GM10266 (cell line): ENCODE results near the gene UFD1.

Experiments used
- DNase-seq: peaks from one replicate; pipeline ENCODE4 v3.0.0; 2012; ENCODE audit errors: extremely low spot score
- CTCF ChIP-seq: IDR thresholded peaks from 2 replicates; pipeline ENCODE4 v1.5.1; 2012; ENCODE audit warnings: mild to moderate bottlenecking, low read depth; ENCODE audit not compliant: control insufficient read depth, insufficient read depth; ENCODE audit errors: missing control alignments

Gene UFD1

GRCh38 chr22:19455585-19456370 is 23.2 kb downstream of the UFD1 start:
- DNase-seq: no peak
- TF ChIP-seq CTCF: no peak

GRCh38 chr22:19455033-19455432 is 24.0 kb downstream of the UFD1 start:
- DNase-seq: no peak

GRCh38 chr22:19454156-19454555 is 24.8 kb downstream of the UFD1 start:
- no peak for TF ChIP-seq CTCF
- no peak for DNase-seq

More at GRCh38 chr22:19455033-19455432, 24.0 kb downstream of the UFD1 start:
- TF ChIP-seq CTCF: no peak

- TF ChIP-seq CTCF: no peak
- DNase-seq: no peak
Measured at GRCh38 chr22:19453718-19454117, 25.3 kb downstream of the UFD1 start.

- DNase-seq: no peak
- no peak for TF ChIP-seq CTCF
Measured at GRCh38 chr22:19451570-19451969, 27.4 kb downstream of the UFD1 start.

- no peak for TF ChIP-seq CTCF
- DNase-seq: no peak
Measured at GRCh38 chr22:19450363-19451175, 28.4 kb downstream of the UFD1 start.

- no peak for TF ChIP-seq CTCF
- no peak for DNase-seq
Measured at GRCh38 chr22:19449422-19449767, 29.6 kb downstream of the UFD1 start.
